Activated CD4-positive, alpha-beta T cell treated with anti-CD3 and anti-CD28 coated beads, Interleukin-2, amount 50 U/mL, for 24 hours (primary cell): ENCODE results near the gene AFMID.
"Not testable (repeated sequence)": the region's sequence is repeated elsewhere in the genome, so short reads cannot be mapped to it uniquely, and the experiment has no call there.

Experiments
- DNase-seq, 2 donors: peaks; one replicate each; pipeline ENCODE4 v3.0.0-alpha.2; 2020; ENCODE audit warnings: low read depth in 1 of 2, low spot score in 1 of 2

AFMID gene

GRCh38 chr17:78186692-78187595 lies at the start of gene AFMID, which contains the start of gene TK1:
TSS of gene AFMID (plus strand) at chr17:78187362. CDS start at chr17:78187371, 9 bp downstream.
TSS of gene TK1 (minus strand) at chr17:78187052. CDS start at chr17:78186994, 58 bp downstream.
- DNase-seq: peak; percentile 75 to 81

DNA sequence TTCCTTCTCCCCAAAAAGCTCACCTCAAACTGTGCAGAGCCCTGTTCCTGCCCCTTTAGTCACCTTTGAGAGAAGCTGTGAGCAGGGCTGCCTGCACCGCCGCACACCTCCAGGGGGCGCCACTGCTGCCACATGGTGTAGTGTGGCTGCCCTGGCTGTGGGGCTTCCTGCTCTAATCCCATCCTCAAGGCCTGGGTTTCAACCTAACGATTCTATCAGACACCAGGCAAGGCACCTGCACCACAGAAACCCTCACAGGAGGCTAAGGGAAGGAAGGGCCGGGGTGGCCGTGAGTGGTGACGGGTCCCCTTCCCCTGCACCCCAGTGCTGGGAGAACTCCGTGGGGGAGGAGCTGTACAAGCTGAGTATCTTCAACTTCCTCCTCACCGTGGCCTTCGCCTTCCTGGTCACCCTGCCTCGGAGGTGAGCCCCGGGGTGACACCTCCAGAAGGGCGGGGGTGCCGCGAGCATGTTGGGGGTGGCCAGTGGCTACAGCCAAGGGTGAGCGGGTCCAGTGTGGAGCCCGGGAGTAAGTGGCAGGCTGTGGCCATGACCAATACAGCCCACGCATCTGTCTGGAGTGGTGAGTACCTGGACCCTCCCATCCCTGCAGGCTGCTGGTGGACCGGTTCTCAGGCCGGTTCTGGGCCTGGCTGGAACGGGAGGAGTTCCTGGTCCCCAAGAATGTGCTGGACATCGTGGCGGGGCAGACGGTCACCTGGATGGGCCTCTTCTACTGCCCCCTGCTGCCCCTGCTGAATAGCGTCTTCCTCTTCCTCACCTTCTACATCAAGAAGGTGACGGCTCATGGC lies 49.6 kb upstream of the AFMID start:
- DNase-seq: no peak

- no peak for DNase-seq
These were observed 48.7 kb upstream of the AFMID start for GRCh38 chr17:78138204-78139060.

DNA sequence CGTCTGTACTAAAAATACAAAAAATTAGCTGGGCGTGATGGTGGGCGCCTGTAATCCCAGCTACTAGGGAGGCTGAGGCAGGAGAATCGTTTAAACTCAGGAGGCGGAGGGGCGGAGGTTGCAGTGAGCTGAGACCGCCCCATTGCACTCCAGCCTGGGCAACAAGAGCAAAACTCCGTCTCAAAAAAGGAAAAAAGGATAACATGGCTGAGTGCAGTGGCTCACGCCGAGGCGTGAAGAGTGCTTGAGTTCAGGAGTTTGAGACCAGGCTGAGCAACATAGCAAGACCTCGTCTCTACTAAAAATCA lies 47.3 kb upstream of the AFMID start:
- not testable (repeated sequence) for DNase-seq

DNA sequence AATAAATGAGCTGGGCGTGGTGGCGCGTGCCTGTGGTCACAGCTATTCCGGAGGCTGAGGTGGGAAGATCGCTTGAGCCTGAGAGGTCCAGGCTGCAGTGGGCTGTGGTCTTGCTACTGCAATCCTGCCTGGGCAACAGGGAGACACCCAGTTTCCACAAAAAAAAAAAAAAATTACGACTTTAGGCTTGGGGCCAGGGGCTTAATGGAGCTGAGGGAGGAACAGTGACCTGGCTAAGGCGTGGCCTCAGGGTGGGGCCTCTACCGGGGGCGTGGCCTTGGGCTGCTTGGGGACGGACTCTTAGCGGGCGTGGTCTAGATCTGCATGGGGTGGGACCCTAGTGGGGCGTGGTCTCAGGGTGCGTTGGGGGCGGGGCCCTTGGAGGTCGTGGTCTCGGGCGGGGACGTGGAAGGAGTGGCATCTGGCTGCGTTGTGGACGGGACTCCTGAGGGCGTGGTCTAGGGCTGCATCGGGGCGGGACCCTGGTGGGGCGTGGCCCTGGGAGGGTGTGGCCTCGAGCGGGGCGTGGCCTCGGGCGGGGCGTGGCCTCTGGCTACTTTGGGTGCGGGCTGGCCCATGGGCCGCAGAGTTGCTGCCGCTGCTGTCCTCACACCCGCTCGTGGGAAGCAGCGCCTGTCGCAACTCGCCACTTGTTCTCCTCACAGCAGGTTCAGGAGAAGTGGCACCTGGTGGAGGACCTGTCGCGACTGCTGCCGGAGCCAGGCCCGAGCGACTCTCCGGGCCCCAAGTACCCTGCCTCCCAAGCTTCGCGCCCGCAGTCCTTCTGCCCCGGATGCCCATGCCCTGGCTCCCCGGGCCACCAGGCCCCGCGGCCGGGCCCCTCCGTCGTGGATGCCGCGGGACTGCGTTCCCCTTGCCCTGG lies 46.8 kb upstream of the AFMID start:
- DNase-seq: peak; percentile 74 to 92

- DNase-seq: no peak
These were observed 45.6 kb upstream of the AFMID start for GRCh38 chr17:78141437-78142118.

GRCh38 chr17:78142119-78142861 lies 44.9 kb upstream of the AFMID start:
- no peak for DNase-seq

DNA sequence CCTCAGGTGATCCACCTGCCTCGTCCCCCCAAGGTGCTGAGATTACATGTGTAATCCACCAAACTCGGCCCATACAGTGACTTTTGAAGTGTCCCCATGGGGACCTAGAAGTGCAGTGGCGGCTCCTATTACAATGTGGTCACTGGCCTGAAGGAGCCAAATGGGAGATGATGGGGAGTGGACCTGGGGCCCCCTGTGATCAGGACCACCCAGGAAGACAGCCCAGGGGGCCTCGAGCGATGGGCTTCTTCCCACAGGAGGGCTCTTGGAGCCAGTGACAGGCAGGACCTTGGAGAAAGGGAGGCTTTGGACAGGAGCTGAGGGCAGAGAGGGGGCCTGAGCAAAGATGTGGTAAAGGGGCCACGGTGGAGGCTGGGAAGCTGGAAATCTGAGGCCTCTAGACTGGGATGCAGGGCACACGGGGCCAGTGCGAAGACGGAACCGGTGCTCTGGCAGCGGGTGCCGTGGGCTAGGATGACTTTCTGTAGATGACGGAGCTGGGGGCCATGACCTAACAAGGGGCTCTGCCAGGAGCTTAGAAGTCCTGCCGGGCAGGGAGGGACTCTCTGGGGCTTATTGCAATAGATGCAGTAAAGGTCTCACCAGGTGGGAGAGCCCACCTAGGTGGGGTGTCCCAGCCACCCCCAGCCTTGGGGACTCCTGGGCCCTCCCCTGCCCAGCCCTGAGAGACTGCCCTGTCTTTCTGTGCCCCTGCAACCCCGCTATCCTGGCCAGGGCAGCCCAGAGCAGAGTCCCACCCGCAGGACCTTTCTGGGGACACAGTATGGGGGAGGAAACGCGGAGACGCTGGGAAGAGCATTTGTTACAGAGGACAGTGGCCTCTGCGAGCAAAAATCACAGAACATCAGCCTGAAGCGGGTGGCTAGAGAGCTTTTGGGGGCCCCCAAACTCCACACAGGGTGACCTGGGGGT lies 43.7 kb upstream of the AFMID start:
- no peak for DNase-seq

- DNase-seq: no peak
These were observed 42.9 kb upstream of the AFMID start for GRCh38 chr17:78144147-78144719.

DNA sequence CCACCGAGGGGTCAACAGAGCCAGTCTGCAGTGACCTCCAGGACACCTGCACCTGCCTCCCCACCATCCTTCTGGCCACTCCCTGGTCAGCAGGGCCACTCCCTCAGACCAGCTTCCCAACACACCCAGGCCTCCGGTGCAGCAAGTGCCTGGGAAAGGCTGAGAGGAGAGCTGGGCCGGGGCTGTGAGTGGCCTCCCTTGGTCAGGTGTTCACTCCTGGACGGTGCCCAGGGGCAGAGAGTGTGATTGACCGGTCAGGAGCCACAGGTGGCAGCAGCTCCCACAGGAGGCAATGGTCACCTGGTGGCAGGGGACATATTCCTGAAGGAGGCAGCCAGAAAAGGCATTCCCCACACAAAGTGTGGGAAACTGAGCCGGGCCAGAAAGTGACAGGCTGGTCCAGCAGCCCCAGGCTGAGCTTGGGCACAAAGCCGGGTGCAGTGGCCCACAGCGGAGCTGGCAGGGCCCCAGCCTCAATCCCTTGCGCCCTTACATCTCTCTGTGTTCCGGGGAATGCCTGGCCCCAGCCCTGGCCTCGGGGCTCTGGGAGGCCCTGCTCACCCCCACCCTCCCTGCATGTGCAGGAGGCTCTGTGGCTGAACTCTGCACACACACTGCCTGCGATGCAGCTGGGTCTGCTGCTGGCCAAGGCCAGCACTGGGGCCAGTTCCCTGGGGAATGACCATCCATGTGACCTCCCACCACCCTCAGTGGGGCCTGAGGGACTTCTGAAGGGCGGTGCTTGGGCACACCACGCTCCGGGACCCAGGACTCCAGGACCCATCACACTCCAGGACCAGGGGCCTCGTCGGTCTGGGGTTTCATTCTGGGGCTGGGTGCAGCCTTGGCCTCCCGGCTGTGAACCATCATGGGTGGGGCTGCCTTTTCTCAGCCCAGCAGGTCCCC lies 42.2 kb upstream of the AFMID start:
- DNase-seq: no peak

GRCh38 chr17:78146471-78146869 lies 40.7 kb upstream of the AFMID start:
- no peak for DNase-seq

- DNase-seq: no peak
These were observed 40.3 kb upstream of the AFMID start for GRCh38 chr17:78146881-78147280.

GRCh38 chr17:78147315-78147998 lies 39.7 kb upstream of the AFMID start:
- DNase-seq: no peak

- DNase-seq: no peak
These were observed 38.7 kb upstream of the AFMID start for GRCh38 chr17:78148286-78149016.

DNA sequence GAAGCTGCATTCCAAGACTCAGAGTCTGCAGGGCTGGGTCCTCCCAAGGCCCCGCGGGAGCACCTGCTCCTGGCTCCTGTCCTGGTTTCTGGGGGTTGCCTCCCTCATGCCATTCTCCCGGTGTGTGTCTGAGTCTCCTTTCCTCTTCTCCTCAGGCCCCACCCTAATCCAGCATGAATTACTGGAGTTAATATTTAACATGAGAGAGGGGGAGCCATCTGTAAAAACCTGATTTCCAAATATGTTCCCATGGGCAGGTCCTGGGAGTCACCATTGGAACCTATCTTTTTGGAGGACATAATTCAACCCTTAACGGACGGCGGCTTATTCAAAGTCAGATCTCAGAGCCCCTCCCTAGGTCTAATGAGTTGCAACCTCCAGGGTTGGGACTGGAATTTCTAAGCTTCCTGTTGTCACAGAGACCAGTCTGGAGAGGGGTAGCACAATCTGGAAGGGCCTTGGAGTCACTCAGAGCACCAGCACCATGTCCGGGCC lies 35.6 kb upstream of the AFMID start:
- no peak for DNase-seq
